NT2/D1 (cell line): ENCODE measurements around the gene ABCD1.

ENCODE experiments used
- SUZ12 ChIP-seq: IDR thresholded peaks from 2 replicates; pipeline ENCODE4 v1.6.1; 2011; ENCODE audit not compliant: insufficient read length, insufficient read depth; ENCODE audit errors: extremely low read depth
- YY1 ChIP-seq: IDR thresholded peaks from 2 replicates; pipeline ENCODE4 v1.6.1; 2011; ENCODE audit not compliant: insufficient read length, insufficient read depth
- ZNF274 ChIP-seq: IDR thresholded peaks from 2 replicates; pipeline ENCODE4 v1.6.1; 2011; ENCODE audit warnings: mild to moderate bottlenecking, low read depth, low read length

GRCh38 chrX:153781428-153782047, 56.9 kb downstream of the ABCD1 start:
- TF ChIP-seq SUZ12, result no peak
- no peak for TF ChIP-seq YY1
- TF ChIP-seq ZNF274, result no peak
